Suppressor macrophage treated with lipopolysaccharide for 1 hour (primary cell): Measurements from ENCODE around the gene GCDH.
"Not testable (repeated sequence)": the region's sequence is repeated elsewhere in the genome, so short reads cannot be mapped to it uniquely, and the experiment has no call there.

Experiments used
- DNase-seq, 3 donors: peaks; one replicate each; pipeline ENCODE4 v3.0.0-alpha.2; 2020 to 2022

The GCDH gene

DNA sequence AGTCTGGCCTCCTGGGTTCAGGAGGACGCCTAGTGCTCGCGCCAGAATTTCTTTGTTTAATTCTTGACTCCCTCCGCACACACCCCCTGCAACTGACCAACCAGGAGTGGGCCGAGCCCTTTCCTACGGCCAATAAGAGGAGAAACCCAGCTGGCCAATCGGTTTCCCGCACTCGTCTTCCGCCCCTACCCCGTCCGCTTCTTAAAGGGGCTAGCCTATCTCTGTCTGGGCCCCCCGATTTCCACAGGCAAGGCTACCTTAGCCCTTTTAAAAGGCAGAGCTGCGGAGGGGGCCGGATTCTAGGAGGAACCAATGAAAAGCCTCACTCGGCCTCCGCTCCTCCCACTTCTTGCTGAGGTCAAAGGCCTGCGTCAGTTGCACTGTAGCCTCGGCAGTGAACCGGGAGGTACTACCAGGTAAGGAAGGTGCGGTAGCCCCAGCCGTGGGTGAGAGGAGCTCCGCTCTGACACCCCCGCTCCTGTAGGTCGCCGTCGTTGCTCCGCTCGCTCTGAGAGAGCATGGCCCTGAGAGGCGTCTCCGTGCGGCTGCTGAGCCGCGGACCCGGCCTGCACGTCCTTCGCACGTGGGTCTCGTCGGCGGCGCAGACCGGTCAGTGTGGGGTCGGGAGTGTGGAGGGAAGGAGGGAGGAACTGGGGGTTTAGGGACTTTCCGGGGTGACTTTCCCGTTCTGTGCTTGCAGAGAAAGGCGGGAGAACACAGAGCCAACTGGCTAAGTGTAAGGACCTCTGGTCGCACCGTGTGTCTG, at the start of gene GCDH:
TSS of gene GCDH (plus strand) at position 374 of the 766 bp plus-strand sequence. CDS start at position 519, 145 bp downstream.
- peak; percentile 99 for DNase-seq

DNA sequence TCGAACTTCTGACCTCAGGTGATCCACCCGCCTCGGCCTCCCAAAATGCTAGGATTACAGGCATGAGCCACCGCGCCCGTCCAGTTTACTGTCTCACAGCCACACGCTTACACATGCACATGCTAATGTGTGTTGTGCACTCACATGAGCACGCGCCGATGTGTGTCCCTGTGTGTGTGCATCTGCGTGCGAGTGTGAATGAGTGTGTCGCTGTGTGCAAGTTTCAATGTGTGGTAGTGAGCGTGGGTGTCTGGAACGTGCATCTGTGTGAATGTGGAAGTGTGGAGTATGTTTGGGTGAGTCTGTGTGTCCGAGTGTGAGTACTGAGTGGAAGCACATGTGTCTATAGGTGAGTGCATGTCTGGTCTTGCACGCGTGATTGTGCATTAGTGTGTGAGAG, 48.4 kb upstream of the GCDH start:
- DNase-seq: no peak

GRCh38 chr19:12843328-12843727, 47.6 kb upstream of the GCDH start:
- no peak for DNase-seq

GRCh38 chr19:12843999-12844732, 46.8 kb upstream of the GCDH start:
- peak; percentile 49 to 79 (median 61) for DNase-seq

DNA sequence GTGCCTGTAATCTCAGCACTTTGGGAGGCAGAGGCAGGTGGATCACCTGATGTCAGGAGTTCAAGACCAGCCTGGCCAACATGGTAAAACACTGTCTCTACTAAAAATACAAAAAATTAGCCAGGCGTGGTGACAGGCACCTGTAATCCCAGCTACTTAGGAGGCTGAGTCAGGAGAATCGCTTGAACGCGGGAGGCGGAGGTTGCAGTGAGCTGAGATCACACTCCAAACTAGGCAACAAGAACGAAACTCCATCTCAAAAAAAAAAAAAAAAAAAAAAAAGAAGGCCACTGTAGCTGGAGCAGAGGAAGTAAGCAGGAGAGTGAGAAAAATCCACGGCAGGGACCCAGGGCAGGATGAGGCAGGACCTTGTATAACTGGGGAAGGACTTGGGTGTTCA, 44.3 kb upstream of the GCDH start:
- DNase-seq: not testable (repeated sequence)

DNA sequence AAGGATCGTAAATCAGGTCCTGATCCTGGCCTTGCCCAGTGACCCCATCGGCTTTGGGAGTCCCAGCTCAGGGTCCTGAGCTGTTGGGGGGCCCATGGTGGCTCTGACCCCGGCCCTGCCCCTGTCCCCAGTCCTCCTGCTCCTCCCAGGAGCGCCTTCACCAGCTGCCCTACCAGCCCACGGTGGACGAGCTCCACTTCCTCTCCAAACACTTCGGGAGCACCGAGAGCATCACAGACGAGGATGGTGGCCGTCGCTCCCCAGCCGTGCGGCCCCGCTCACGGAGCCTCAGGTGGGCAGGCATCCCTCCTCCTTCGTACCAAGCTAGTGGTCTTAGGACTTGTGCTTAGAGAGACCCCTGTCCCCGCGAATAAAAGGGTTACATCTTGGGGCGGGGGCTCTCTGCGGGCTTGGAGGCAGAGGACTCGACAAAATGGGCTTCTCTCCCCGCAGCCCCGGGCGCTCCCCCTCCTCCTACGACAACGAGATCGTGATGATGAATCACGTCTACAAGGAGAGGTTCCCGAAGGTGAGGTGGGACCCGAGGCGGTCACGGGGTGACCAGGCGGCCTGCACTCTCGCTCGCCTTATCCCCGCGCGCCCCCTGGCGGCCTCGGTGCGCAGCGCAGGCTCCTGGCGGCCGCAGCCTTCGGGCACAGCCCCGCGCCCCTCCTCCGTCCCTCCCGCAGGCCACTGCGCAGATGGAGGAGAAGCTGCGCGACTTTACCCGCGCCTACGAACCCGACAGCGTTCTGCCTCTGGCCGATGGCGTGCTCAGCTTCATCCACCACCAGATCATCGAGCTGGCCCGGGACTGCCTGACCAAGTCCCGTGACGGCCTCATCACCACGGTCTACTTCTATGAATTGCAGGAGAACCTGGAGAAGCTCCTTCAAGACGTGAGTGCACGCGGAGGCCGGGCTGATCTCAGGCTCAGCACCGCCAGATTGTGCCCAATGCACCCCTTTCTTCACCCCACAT, 43.5 kb upstream of the GCDH start:
- peak; percentile 87 to 92 (median 90) for DNase-seq

DNA sequence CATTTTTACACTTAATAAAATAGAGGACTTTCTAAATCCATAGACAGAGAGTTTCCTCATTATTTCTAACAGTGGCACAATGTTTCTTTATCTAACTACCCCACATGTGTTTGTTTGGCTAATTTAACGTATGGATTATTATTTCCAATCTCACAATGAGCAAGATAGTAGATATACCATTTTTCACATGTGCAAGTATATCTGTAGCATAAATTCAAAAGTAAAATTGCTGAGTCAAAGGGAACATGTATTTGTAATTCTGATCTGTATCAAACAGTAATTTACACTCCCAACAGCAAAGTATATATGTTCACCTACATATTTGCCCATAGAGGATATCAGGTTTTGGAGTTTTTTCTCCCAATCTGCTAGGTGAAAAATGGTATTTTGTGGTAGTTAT, 34.3 kb upstream of the GCDH start:
- no peak for DNase-seq

DNA sequence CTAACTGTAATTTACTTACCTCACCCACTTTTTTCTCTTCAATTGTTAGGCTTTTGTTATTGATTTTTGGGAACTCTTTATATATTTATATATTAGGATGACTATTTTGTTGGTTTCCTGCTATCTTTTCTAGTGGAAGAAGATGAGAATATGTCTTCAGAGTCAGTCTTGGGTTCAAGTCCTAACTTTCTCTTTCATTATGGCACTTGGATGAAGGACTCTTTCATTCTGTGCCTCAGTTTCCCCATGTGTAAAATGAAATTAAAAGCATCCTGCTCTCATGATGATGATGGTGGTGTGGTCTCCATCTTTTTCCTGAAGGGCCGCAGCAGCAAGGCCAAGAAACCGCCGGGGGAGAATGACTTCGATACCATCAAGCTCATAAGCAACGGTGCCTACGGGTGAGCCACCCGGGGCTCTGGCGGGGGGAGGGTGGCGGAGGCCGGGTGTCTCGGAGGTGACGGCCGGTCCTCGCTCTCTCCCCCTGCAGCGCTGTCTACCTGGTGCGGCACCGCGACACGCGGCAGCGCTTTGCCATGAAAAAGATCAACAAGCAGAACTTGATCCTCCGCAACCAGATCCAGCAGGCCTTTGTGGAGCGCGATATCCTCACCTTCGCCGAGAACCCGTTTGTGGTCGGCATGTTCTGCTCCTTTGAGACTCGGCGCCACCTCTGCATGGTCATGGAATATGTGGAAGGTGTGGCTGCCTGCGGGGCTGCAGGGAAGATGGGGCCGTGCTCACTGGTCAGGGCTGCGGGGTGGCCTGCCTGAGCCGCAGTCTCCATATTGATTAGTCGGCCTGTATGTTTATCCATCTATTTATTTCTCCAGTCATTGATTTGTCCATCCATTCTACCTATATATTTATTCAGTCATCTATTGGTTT, 32.7 kb upstream of the GCDH start:
- DNase-seq: no peak

DNA sequence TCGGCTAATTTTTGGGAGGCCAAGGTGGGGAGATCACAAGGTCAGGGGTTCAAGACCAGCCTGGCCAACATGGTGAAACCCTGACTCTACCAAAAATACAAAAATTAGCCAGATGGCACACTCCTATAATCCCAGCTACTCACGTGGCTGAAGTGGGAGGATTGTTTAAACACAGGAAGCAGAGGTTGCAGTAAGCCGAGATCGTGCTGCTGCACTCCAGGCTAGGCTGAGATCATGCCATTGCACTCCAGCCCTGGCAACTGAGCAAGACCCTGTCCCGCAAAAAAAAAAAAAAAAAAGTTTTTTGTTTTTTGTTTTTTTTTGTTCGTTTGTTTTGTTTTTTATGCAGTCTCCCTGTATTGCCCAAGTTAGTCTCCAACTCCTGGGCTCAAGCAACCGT, 31.4 kb upstream of the GCDH start:
- DNase-seq: peak in 1 of 3 donors; percentile 4

- peak in 1 of 3 donors; percentile 8 for DNase-seq
Observed at GRCh38 chr19:12864143-12864542, 26.8 kb upstream of the GCDH start.

DNA sequence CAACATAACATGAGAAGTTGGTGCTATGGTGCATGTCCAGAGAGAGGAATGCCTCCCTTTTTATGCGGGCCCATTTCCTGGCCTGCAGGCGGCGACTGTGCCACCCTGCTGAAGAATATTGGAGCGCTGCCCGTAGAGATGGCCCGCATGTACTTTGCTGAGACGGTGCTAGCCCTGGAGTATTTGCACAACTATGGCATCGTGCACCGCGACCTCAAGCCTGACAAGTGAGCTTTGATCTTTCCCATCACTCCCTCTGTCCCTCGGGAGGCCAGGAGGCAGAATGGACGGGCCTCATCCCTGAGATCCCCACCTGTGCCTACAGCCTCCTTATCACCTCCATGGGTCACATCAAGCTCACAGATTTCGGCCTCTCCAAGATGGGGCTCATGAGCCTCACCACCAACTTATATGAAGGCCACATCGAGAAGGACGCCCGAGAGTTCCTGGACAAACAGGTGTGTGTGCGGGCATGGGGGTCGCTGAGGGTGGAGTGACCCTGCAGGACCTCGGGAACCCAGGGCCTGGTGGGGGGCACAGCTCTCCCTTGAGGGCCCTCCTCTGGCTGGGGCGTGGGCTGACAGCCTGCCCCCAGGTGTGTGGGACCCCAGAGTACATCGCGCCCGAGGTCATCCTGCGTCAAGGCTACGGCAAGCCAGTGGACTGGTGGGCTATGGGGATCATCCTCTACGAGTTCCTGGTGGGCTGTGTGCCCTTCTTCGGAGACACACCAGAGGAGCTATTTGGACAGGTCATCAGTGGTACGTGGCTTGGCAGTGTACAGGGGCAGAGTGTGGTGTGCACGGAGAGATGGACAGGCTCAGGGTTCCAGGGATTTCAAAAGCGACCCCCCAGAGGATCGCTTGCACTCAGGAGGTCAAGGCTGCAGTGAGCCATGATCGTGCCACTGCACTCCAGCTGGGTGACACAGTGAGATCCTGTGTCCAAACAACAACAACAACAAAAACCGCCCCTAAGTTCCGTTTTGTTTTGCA, 25.9 kb upstream of the GCDH start:
- peak in 1 of 3 donors; percentile 15 for DNase-seq

GRCh38 chr19:12865746-12866415, 25.1 kb upstream of the GCDH start:
- peak in 1 of 3 donors; percentile 13 for DNase-seq

GRCh38 chr19:12866416-12867119, 24.4 kb upstream of the GCDH start:
- DNase-seq: peak in 1 of 3 donors; percentile 13

DNA sequence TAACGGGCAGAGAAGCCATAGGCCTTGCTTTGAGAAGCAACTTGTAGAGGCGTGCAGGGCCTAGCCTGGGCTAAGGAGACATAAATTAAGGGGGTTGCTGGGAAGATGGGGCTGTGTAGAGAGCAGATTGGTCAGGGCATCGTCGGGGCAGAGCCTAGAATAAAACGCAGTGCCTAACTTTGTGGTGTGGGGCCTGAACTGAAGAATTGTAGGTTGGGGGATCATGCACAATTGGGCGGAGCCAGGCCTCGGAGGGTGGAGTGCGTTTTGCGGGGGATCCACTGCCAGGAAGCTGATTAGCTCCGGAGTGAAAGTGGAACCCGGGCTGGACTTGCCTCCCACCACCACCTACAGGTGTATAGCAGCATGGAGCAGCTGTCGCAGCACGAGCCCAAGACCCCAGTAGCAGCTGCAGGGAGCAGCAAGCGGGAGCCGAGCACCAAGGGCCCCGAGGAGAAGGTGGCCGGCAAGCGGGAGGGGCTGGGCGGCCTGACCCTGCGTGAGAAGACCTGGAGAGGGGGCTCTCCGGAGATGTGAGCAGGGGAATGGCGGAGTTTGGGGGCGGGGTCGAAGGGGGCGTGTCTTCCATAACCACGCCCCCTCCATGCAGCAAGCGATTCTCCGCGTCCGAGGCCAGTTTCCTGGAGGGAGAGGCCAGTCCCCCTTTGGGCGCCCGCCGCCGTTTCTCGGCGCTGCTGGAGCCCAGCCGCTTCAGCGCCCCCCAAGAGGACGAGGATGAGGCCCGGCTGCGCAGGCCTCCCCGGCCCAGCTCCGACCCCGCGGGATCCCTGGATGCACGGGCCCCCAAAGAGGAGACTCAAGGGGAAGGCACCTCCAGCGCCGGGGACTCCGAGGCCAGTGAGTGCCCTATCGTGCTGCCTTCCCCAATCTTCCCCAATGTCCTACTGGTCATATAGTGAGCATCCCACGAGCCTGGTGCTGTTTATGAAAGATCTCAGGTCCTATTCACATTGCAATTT, 23.6 kb upstream of the GCDH start:
- DNase-seq: peak; percentile 55 to 81 (median 61)

- no peak for DNase-seq
Observed at GRCh38 chr19:12868540-12869112, 22.3 kb upstream of the GCDH start.

- DNase-seq: no peak
Observed at GRCh38 chr19:12871681-12872080, 19.3 kb upstream of the GCDH start.

DNA sequence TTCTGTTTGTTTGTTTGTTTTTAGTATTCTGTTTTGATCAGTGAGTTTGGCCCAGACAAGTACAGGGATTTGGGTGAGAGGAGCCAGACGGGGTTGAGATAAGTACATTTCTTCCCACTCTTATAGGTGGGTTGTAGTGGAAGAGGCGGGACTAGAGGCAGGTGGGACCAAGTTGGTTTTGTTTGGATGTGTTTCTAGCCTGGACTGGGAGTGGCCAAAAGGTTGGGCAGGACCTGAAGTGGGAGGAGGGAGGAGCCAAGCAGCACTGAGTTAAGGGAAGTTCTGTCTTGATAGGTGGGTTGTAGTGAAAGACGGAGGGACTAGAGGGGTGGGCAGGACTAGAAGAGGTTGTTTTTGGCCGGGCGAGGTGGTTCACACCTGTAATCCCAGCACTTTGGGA, 18.7 kb upstream of the GCDH start:
- DNase-seq: peak in 1 of 3 donors; percentile 20
